HG02678 (cell line): ENCODE results near the gene TTLL12.

ENCODE experiments used
- ATAC-seq: cut with Tn5 transposase; IDR thresholded peaks from one replicate; pipeline ENCODE4 v1.9.1; 2021; ENCODE audit warnings: mild to moderate bottlenecking, moderate library complexity; ENCODE audit not compliant: unreplicated experiment

The TTLL12 gene

DNA sequence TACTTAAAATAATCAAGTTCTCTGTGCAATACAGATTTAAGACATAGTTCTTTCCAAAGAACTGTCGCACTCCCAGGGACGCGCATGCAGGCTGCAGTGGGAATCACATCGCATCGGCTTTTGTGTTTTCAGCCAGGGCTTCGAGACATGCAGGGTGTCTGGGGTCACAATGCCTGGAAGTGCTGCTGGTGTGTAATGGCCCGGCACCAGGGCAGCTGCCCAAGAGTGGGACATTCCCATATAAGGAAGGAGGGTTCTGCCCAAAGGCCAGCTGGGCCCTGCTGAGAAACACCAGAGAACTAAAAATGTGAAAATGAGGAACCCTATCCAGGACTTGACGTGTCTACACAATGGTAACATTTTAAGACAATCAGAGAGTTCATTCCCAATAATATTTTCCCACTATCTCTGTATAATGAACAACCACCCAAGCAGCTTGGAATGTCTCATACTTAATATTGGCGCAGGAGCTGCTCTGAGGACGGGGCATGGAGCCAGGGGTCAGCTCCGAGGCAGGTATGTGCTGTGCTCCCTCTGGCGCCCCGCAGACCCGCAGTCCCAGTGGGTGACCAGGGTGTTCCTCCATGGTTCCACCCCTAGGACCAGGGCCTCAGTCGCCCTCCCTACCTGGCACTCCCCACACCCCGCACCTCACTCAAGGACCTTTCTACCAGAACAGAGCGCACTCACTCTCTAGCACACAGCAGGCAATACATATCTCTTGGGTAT lies 55.0 kb downstream of the TTLL12 start:
- no peak for ATAC-seq

DNA sequence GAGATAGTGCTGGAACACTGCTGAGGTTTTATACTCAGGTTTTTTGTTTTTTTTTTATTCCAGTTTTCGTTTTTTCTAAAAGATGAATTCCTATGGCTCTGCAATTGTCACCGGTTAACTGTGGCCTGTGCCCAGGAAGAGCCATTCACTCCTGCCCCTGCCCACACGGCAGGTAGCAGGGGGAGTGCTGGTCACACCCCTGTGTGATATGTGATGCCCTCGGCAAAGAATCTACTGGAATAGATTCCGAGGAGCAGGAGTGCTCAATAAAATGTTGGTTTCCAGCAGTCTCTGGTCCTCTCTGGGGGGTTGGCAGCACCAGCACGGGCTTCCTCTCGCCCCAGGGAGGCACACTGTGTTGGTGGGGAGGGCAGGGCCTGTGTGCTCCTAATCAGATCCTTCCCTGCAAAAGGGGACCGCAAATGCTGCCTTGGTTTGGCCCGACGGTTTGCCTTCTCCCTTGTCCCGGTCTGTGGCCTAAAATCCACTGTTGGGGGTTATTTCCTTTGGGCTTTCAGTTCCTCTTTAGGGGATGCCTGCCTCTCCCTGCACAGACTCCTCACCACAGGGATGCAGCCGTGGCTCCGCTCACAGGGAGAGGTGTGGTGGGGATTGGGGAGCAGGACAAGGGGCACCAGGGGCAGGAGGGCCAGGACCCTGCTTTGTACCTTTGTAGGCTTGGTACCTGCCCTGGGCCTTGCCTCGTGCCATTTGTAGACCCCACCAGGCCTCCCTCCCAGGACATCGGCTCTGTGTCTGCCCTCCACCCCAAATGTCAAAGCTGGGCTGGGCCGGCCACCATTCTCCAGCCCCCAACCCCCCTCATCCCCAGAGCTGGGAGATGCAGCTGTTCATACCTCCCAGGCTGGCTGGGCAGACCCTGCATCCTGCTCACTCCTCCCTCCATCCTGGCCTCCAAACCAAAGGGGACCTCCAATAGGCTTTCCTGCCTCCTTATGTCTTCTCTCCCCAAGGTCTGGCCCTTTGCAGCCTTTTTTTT lies 57.2 kb downstream of the TTLL12 start:
- ATAC-seq: no peak

GRCh38 chr22:43128928-43129424 lies 58.0 kb downstream of the TTLL12 start:
- no peak for ATAC-seq

GRCh38 chr22:43128116-43128515 lies 58.8 kb downstream of the TTLL12 start:
- ATAC-seq: no peak

DNA sequence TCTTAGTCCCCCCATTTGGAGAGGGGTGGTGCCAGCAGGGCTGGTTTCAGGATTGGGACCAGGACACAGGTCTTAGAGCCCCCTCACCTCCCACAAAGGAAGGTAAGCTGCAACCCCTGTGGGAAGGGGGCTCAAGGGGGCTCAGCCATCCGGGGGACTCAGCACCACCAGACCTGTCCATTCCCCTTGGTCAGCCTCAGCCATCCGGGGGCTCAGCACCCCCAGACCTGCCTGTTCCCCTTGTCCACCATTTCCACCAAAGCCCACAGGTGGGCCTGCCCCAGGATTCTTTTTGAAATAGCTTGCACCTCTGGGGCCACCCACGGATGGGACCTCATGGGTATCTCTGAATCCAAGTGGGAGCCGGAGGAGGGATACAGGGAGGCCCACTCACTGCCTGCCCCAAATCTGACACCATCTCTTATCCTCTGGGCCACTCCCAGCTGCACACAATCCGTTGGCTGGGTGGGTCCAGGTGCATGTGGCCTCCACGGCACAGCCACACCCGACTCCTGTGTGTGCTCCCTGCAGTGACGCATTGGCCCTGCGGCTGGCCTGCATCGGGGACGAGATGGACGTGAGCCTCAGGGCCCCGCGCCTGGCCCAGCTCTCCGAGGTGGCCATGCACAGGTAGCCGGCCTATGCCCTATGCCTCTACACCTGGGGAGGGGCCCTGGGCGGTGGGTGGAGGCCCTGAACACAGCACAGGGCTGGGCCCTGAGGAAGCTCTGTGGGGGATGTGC lies 59.6 kb downstream of the TTLL12 start:
- ATAC-seq: no peak

DNA sequence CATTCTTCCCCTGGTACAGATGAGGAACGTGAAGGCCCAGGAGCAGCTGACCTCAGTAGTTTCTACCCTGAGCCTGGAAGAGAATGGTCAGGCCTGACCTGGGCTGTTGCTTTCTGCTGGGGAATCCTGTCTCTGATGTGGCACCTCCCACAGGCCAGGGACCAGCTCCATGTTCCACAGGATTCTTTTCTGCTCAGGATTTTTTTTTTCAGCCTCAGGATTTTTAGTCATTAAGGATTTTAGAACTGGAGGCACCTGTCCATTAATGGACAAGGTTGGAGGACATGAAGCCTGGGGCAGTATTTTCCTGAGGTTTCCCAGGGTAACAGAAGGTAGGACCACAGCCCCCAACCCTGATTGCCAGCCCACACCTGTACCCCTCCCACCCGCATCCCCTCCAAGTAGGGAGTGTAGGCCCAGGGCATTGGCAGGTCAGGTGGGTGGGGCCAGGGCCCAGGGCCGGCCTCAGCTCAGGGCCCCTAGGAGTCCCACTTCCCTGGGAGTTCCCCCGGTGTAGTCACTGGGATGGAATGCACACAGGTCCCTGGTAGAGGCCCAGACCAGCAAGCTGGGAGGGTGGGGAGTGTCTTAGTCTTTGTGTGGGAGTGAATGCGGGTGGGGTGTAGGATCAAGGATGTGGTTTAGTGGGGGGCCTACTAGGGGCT lies 60.3 kb downstream of the TTLL12 start:
- no peak for ATAC-seq

DNA sequence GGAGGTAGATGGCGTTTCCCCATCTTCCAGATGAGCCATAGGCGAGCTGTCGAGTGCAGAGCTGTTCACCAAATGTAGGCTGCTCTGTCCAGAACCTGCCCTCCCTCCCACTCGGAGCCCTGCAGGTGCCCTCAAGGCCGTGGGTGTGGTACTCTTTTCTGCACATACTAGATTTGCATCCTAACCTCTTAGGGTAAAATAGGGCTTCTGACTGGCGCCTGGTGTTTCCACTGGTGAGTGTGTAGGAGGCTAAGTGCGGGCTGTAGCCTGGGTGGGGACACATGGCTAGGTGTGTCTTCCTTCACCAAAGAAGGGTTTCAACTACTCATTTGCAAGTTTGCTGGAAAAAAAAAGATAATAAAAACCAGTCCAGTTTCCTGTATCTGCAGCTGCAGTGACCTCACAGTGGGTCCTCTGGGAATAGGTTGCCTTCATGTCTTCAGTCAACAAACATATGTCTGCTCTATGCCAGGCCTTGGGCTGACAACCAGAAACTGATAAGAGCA lies 67.9 kb downstream of the TTLL12 start:
- ATAC-seq: peak; percentile 86

GRCh38 chr22:43118024-43118849 lies 68.7 kb downstream of the TTLL12 start:
- ATAC-seq: no peak

GRCh38 chr22:43116932-43117331 lies 70.0 kb downstream of the TTLL12 start:
- ATAC-seq: no peak
